Measurements from ENCODE around the gene NUP35.

The NUP35 gene

GRCh38 chr2:183124222-183124956 lies at the start of gene NUP35:
TSS of gene NUP35 (plus strand) at chr2:183124443. CDS start at chr2:183124458, 15 bp downstream.
- Mint-ChIP-seq H3K4me1 (peaks cover 32% of the 10 kb centered on the region), H3K9me3 (no peaks in the 10 kb centered on the region), H3K4me3 (peak within 1 kb of the TSS; percentile 92 to 94), H3K27me3 (peaks cover 24% of the 10 kb centered on the region), H3K27ac (peak within 1 kb of the TSS; percentile 95 to 98)
- ATAC-seq (peak; percentile 96), DNase-seq (peak; percentile 75 to 82)

GRCh38 chr2:183078163-183078463 lies 46.1 kb upstream of the NUP35 start:
- no peak for ATAC-seq
- no peaks in the 10 kb centered on the region for H3K9me3 Mint-ChIP-seq

GRCh38 chr2:183078464-183079138 lies 45.6 kb upstream of the NUP35 start, which contains the start of gene DUSP19:
TSS of gene DUSP19 (plus strand) at chr2:183078747. CDS start at chr2:183078934, 187 bp downstream.
- Mint-ChIP-seq H3K9me3 (no peaks in the 10 kb centered on the region), H3K27me3 (no peaks in the 10 kb centered on the region), H3K4me3 (peak within 1 kb of the TSS; percentile 90 to 96), H3K27ac (peak within 1 kb of the TSS; percentile 72 to 83), H3K4me1 (no peaks in the 10 kb centered on the region)
- DNase-seq = peak; percentile 79 to 84
- ATAC-seq = peak; percentile 91

More at GRCh38 chr2:183078163-183078463, 46.1 kb upstream of the NUP35 start:
- no peak for DNase-seq
- H3K27me3 Mint-ChIP-seq = no peaks in the 10 kb centered on the region
- no peak overlapping the region for H3K27ac Mint-ChIP-seq
- no peaks in the 10 kb centered on the region for H3K4me1 Mint-ChIP-seq
- peak overlapping the region; percentile 90 to 96 for H3K4me3 Mint-ChIP-seq

- DNase-seq (no peak), ATAC-seq (peak; percentile 38)
- Mint-ChIP-seq H3K4me3 (peak overlapping the region; percentile 90 to 96), H3K27ac (peak overlapping the region in 1 of 2 donors; percentile 27), H3K27me3 (no peaks in the 10 kb centered on the region), H3K4me1 (no peaks in the 10 kb centered on the region), H3K9me3 (no peaks in the 10 kb centered on the region)
These were observed 45.0 kb upstream of the NUP35 start for GRCh38 chr2:183079139-183079775.

GRCh38 chr2:183081911-183082310 lies 42.3 kb upstream of the NUP35 start:
- H3K27ac Mint-ChIP-seq = no peak overlapping the region
- no peaks in the 10 kb centered on the region for H3K9me3 Mint-ChIP-seq
- DNase-seq = no peak
- no peaks in the 10 kb centered on the region for H3K4me1 Mint-ChIP-seq
- H3K27me3 Mint-ChIP-seq = no peaks in the 10 kb centered on the region
- no peak for ATAC-seq
- H3K4me3 Mint-ChIP-seq = no peak overlapping the region

GRCh38 chr2:183088061-183088460 lies 36.2 kb upstream of the NUP35 start:
- Mint-ChIP-seq H3K4me3 (no peak overlapping the region), H3K27ac (no peak overlapping the region)

GRCh38 chr2:183089192-183089851 lies 34.9 kb upstream of the NUP35 start:
- Mint-ChIP-seq H3K27ac (no peak overlapping the region), H3K4me3 (no peak overlapping the region)
- ATAC-seq = no peak

More at GRCh38 chr2:183088061-183088460, 36.2 kb upstream of the NUP35 start:
- Mint-ChIP-seq H3K9me3 (no peaks in the 10 kb centered on the region), H3K4me1 (no peaks in the 10 kb centered on the region), H3K27me3 (no peaks in the 10 kb centered on the region)
- DNase-seq (no peak), ATAC-seq (no peak)

GRCh38 chr2:183091318-183091953 lies 32.8 kb upstream of the NUP35 start:
- H3K27ac Mint-ChIP-seq = peak overlapping the region in 1 of 2 donors; percentile 55
- no peaks in the 10 kb centered on the region for H3K4me1 Mint-ChIP-seq
- no peaks in the 10 kb centered on the region for H3K9me3 Mint-ChIP-seq
- ATAC-seq (no peak), DNase-seq (no peak)
- no peak overlapping the region for H3K4me3 Mint-ChIP-seq
- H3K27me3 Mint-ChIP-seq = no peaks in the 10 kb centered on the region

More at GRCh38 chr2:183089192-183089851, 34.9 kb upstream of the NUP35 start:
- Mint-ChIP-seq H3K27me3 (no peaks in the 10 kb centered on the region), H3K4me1 (no peaks in the 10 kb centered on the region), H3K9me3 (no peaks in the 10 kb centered on the region)
- DNase-seq = no peak

- Mint-ChIP-seq H3K9me3 (no peaks in the 10 kb centered on the region), H3K4me3 (no peak overlapping the region), H3K27me3 (no peaks in the 10 kb centered on the region), H3K4me1 (no peaks in the 10 kb centered on the region), H3K27ac (peak overlapping the region in 1 of 2 donors; percentile 55)
- DNase-seq (no peak), ATAC-seq (no peak)
These were observed 32.3 kb upstream of the NUP35 start for GRCh38 chr2:183091954-183092345.

- Mint-ChIP-seq H3K27me3 (no peaks in the 10 kb centered on the region), H3K27ac (no peak overlapping the region), H3K9me3 (no peaks in the 10 kb centered on the region), H3K4me1 (no peaks in the 10 kb centered on the region), H3K4me3 (no peak overlapping the region)
- ATAC-seq (no peak), DNase-seq (no peak)
These were observed 30.2 kb upstream of the NUP35 start for GRCh38 chr2:183093857-183094657.

GRCh38 chr2:183105402-183106134 lies 18.7 kb upstream of the NUP35 start:
- Mint-ChIP-seq H3K27me3 (peaks cover 23% of the 10 kb centered on the region), H3K4me1 (no peaks in the 10 kb centered on the region), H3K27ac (no peak overlapping the region), H3K9me3 (no peaks in the 10 kb centered on the region), H3K4me3 (no peak overlapping the region)
- ATAC-seq (no peak), DNase-seq (no peak)

- Mint-ChIP-seq H3K9me3 (no peaks in the 10 kb centered on the region), H3K27me3 (peaks cover 50% of the 10 kb centered on the region), H3K27ac (no peak overlapping the region), H3K4me1 (no peaks in the 10 kb centered on the region), H3K4me3 (no peak overlapping the region)
- ATAC-seq (no peak), DNase-seq (no peak)
These were observed 11.7 kb upstream of the NUP35 start for GRCh38 chr2:183112577-183112976.

GRCh38 chr2:183113630-183114029 lies 10.6 kb upstream of the NUP35 start:
- H3K27me3 Mint-ChIP-seq = peaks cover 50% of the 10 kb centered on the region
- DNase-seq (no peak), ATAC-seq (no peak)
- H3K4me1 Mint-ChIP-seq = no peaks in the 10 kb centered on the region
- no peak overlapping the region for H3K4me3 Mint-ChIP-seq
- no peak overlapping the region for H3K27ac Mint-ChIP-seq
- no peaks in the 10 kb centered on the region for H3K9me3 Mint-ChIP-seq

GRCh38 chr2:183117226-183117625 lies 7.0 kb upstream of the NUP35 start:
- H3K4me1 Mint-ChIP-seq = no peaks in the 10 kb centered on the region
- no peak for ATAC-seq
- no peak overlapping the region for H3K27ac Mint-ChIP-seq
- H3K4me3 Mint-ChIP-seq = no peak overlapping the region
- peaks cover 55% of the 10 kb centered on the region for H3K27me3 Mint-ChIP-seq
- no peaks in the 10 kb centered on the region for H3K9me3 Mint-ChIP-seq
- DNase-seq = no peak
